Measurements from ENCODE around the gene CRADD.

DNA sequence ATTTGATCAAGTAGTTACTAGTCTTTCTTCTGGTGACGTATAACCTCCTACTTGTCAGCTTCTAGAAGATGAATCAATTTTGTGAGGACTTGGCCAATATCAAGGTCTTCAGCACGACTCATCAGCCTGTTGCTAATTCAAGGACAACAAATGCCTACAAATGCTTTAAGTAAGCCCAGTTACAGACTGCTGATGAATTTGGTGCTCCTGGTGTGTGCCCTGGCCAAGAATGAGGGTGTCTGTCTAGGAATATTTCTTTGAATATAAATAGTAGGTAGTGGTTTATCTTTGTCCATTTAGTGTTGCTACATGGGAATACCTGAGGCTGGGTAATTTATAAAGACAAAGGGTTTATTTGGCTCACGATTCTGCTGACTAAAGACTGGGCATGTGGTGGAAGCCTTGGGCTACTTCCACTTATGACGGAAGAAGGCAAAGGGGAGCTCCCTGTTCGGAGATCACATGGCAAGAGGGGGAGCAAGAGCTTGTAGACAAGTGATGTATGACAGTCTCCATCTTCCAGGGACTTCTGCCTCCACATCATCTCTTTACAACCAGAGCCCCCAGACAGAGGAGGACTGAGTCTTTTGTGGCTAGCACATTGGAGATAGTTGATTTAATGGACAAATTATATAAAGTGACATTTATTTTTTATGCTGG lies 180.2 kb downstream of the CRADD start:
- no peak for TF ChIP-seq EP300 (IDR thresholded peaks at IDR 0.05)
- TF ChIP-seq POLR2A (IDR thresholded peaks at IDR 0.05; ENCODE audit: low read depth): no peak
- TF ChIP-seq, protein P1, sequence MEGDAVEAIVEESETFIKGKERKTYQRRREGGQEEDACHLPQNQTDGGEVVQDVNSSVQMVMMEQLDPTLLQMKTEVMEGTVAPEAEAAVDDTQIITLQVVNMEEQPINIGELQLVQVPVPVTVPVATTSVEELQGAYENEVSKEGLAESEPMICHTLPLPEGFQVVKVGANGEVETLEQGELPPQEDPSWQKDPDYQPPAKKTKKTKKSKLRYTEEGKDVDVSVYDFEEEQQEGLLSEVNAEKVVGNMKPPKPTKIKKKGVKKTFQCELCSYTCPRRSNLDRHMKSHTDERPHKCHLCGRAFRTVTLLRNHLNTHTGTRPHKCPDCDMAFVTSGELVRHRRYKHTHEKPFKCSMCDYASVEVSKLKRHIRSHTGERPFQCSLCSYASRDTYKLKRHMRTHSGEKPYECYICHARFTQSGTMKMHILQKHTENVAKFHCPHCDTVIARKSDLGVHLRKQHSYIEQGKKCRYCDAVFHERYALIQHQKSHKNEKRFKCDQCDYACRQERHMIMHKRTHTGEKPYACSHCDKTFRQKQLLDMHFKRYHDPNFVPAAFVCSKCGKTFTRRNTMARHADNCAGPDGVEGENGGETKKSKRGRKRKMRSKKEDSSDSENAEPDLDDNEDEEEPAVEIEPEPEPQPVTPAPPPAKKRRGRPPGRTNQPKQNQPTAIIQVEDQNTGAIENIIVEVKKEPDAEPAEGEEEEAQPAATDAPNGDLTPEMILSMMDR (IDR thresholded peaks at IDR 0.05): no peak
